GM21526 (cell line): ENCODE measurements around the gene CIART.
"Not testable (repeated sequence)": the region's sequence is repeated elsewhere in the genome, so short reads cannot be mapped to it uniquely, and the experiment has no call there.

Experiments
- ATAC-seq: cut with Tn5 transposase; IDR thresholded peaks from one replicate; pipeline ENCODE4 v1.9.1; 2021; ENCODE audit warnings: moderate library complexity; ENCODE audit not compliant: unreplicated experiment, low FRiP score

The CIART gene

GRCh38 chr1:150281758-150282557 lies at the start of gene CIART:
TSS of gene CIART (plus strand) at chr1:150282554. CDS start at chr1:150283268, 714 bp downstream.
- ATAC-seq: no peak

GRCh38 chr1:150232921-150233320 lies 49.4 kb upstream of the CIART start:
- ATAC-seq: not testable (repeated sequence)

- no peak for ATAC-seq
These were observed 48.7 kb upstream of the CIART start for GRCh38 chr1:150233359-150234308.

- ATAC-seq: peak; percentile 11
These were observed 48.1 kb upstream of the CIART start for GRCh38 chr1:150234309-150234565.

GRCh38 chr1:150234566-150235293 lies 47.6 kb upstream of the CIART start:
- peak; percentile 33 for ATAC-seq

- peak; percentile 2 for ATAC-seq
These were observed 47.0 kb upstream of the CIART start for GRCh38 chr1:150235294-150235851.

- peak; percentile 79 for ATAC-seq
These were observed 46.3 kb upstream of the CIART start, which contains the start of gene ANP32E for GRCh38 chr1:150235852-150236613. TSS of gene ANP32E (minus strand) at chr1:150236112. CDS start at chr1:150235786, 326 bp downstream.

GRCh38 chr1:150236614-150237100 lies 45.7 kb upstream of the CIART start:
- ATAC-seq: no peak

GRCh38 chr1:150237176-150237575 lies 45.2 kb upstream of the CIART start:
- not testable (repeated sequence) for ATAC-seq

GRCh38 chr1:150237746-150238145 lies 44.6 kb upstream of the CIART start:
- no peak for ATAC-seq

GRCh38 chr1:150243003-150243402 lies 39.4 kb upstream of the CIART start:
- ATAC-seq: no peak

GRCh38 chr1:150249936-150250335 lies 32.4 kb upstream of the CIART start:
- no peak for ATAC-seq

- no peak for ATAC-seq
These were observed 26.2 kb upstream of the CIART start for GRCh38 chr1:150256198-150256553.

GRCh38 chr1:150256554-150257341 lies 25.6 kb upstream of the CIART start:
- ATAC-seq: no peak

GRCh38 chr1:150257624-150258585 lies 24.4 kb upstream of the CIART start, which contains the start of gene CA14:
TSS of gene CA14 (plus strand) at chr1:150257774. CDS start at chr1:150258129, 355 bp downstream.
- ATAC-seq: no peak

- ATAC-seq: no peak
These were observed 23.1 kb upstream of the CIART start for GRCh38 chr1:150259217-150259616.

- no peak for ATAC-seq
These were observed 22.3 kb upstream of the CIART start for GRCh38 chr1:150259758-150260669.
